K562 (cell line): ENCODE results near the gene HEXD. TPM values are rescaled to one million over a fixed set of nuclear protein-coding genes. Genes with fewer than 3 reads are reported as not detected.

Experiments used
- CBX3 ChIP-seq, 2 experiments: IDR thresholded peaks; 1 replicate in 1 of 2; 2 replicates in 1 of 2; pipeline ENCODE4 v1.6.1; 2012; ENCODE audit warnings: inconsistent platforms in 2 of 2, low read length in 2 of 2, borderline replicate concordance in 1 of 2, control low read depth in 1 of 2
- CHCHD3 ChIP-seq: fragments of 250-450 bp; sonication (Bioruptor Pico); IDR thresholded peaks from 2 replicates; pipeline ENCODE4 v2.1.2; 2022; ENCODE audit warnings: mild to moderate bottlenecking
- ETV1 ChIP-seq: fragments of 450-650 bp; conservative IDR thresholded peaks from 2 replicates; pipeline ENCODE4 v1.6.1; 2016; ENCODE audit warnings: missing genetic modification characterization, control low read depth, low read depth, missing compliant biosample characterization
- FOXK1 ChIP-seq: sonication (generic); formaldehyde crosslinking; IDR thresholded peaks from 2 replicates; pipeline ENCODE4 v1.8.0; 2022; ENCODE audit warnings: missing genetic modification reagents, mild to moderate bottlenecking, borderline replicate concordance
- FOXP1 ChIP-seq: sonication (generic); formaldehyde crosslinking; IDR thresholded peaks from 2 replicates; pipeline ENCODE4 v1.8.0; 2022; ENCODE audit warnings: mild to moderate bottlenecking, missing genetic modification reagents
- KDM4B ChIP-seq, 2 experiments: fragments of 450-650 bp in 1 of 2; sonication (generic) in 1 of 2; IDR thresholded peaks; 2 replicates each; pipeline ENCODE4 v1.6.1; 2016 to 2017; ENCODE audit warnings: borderline replicate concordance in 2 of 2, antibody characterized with exemption in 1 of 2, low read depth in 1 of 2, mild to moderate bottlenecking in 1 of 2
- NFXL1 ChIP-seq: fragments of 450-650 bp; formaldehyde crosslinking; IDR thresholded peaks from 2 replicates; pipeline ENCODE4 v1.4.0; 2021; ENCODE audit warnings: mild to moderate bottlenecking
- PTBP1 ChIP-seq: fragments of 200-400 bp; formaldehyde crosslinking; IDR thresholded peaks from 2 replicates; pipeline ENCODE4 v1.6.1; 2017; ENCODE audit warnings: low read depth, low read length
- RBM15 ChIP-seq: fragments of 200-400 bp; formaldehyde crosslinking; IDR thresholded peaks from 2 replicates; pipeline ENCODE4 v1.6.1; 2018; ENCODE audit warnings: mild to moderate bottlenecking, low read length, moderate library complexity; ENCODE audit not compliant: insufficient read depth
- SNIP1 ChIP-seq: fragments of 450-650 bp; IDR thresholded peaks from 2 replicates; pipeline ENCODE4 v1.7.1; 2017; ENCODE audit warnings: low read depth, mild to moderate bottlenecking
- YBX1 ChIP-seq: fragments of 450-650 bp; IDR thresholded peaks from 2 replicates; pipeline ENCODE4 v1.7.1; 2016; ENCODE audit warnings: mild to moderate bottlenecking
- ZBTB8A ChIP-seq: fragments of 450-650 bp; IDR thresholded peaks from 2 replicates; pipeline ENCODE4 v1.6.1; 2018; ENCODE audit warnings: mild to moderate bottlenecking, moderate library complexity; ENCODE audit not compliant: partially characterized antibody
- ZNF384 ChIP-seq: IDR thresholded peaks from 2 replicates; pipeline ENCODE4 v1.6.1; 2012; ENCODE audit warnings: low read depth, low read length, improper control_type of control experiment
- polyA plus RNA-seq, 8 experiments: library from polyadenylated mRNA; depleted of rRNA in 4 of 8; stranded (reverse) in 5 of 8; unstranded in 3 of 8; fragments of >200 nt; fragmentation: Nextera tagmentation in 2 of 8; fragmentation: Illumina TruSeq in 1 of 8; extraction: Ambion mirVana in 2 of 8; extraction: Trizol in 1 of 8; gene quantifications; 2 replicates each; pipeline versions ENCODE4 v1.2.1 to v1.2.3, GENCODE V29; 2011 to 2014; ENCODE audit warnings: inconsistent platforms in 1 of 8, missing spikeins in 1 of 8
- total RNA-seq, 7 experiments: library from RNA; depleted of rRNA in 6 of 7; stranded (reverse); fragments of >200 nt in 6 of 7; fragmentation: Illumina TruSeq in 2 of 7; extraction: Trizol in 2 of 7; gene quantifications; 2 replicates each; pipeline versions ENCODE4 v1.2.1 to v1.2.3, GENCODE V29; 2011 to 2021; ENCODE audit warnings: low replicate concordance in 1 of 7
- TF ChIP-seq, protein P1 (sequence below), 2 experiments: fragments of 450-650 bp in 1 of 2; sonication (generic) in 1 of 2; formaldehyde crosslinking in 1 of 2; IDR thresholded peaks; 2 replicates each; pipeline versions ENCODE4 v1.7.1 to v1.9.0; 2016 to 2022; ENCODE audit warnings: inconsistent platforms in 1 of 2, mild to moderate bottlenecking in 1 of 2, missing genetic modification reagents in 1 of 2
- TF ChIP-seq, protein P2 (sequence below): fragments of 450-650 bp; formaldehyde crosslinking; IDR thresholded peaks from 2 replicates; pipeline ENCODE4 v1.4.0; 2020; ENCODE audit warnings: mild to moderate bottlenecking, moderate library complexity
- TF ChIP-seq, protein P3 (sequence below), 2 experiments: IDR thresholded peaks; 2 replicates each; pipeline ENCODE4 v1.6.1; 2011; ENCODE audit warnings: borderline replicate concordance in 1 of 2, control low read depth in 1 of 2, low read depth in 1 of 2, low read length in 1 of 2, mild to moderate bottlenecking in 1 of 2, mixed read lengths in 1 of 2, moderate library complexity in 1 of 2; ENCODE audit not compliant: insufficient read depth in 1 of 2, insufficient read length in 1 of 2, poor library complexity in 1 of 2, severe bottlenecking in 1 of 2; ENCODE audit errors: extremely low read depth in 1 of 2

Gene HEXD
- total and polyA plus RNA-seq, 9 of the 15 experiments (the other 6 are each of a cell fraction or from before 2014, with no cell fraction given) = 1.0 to 25.3 (median 10.0) TPM

GRCh38 chr17:82458885-82459424, 40.8 kb downstream of the HEXD start (continued):
- TF ChIP-seq, protein P1, sequence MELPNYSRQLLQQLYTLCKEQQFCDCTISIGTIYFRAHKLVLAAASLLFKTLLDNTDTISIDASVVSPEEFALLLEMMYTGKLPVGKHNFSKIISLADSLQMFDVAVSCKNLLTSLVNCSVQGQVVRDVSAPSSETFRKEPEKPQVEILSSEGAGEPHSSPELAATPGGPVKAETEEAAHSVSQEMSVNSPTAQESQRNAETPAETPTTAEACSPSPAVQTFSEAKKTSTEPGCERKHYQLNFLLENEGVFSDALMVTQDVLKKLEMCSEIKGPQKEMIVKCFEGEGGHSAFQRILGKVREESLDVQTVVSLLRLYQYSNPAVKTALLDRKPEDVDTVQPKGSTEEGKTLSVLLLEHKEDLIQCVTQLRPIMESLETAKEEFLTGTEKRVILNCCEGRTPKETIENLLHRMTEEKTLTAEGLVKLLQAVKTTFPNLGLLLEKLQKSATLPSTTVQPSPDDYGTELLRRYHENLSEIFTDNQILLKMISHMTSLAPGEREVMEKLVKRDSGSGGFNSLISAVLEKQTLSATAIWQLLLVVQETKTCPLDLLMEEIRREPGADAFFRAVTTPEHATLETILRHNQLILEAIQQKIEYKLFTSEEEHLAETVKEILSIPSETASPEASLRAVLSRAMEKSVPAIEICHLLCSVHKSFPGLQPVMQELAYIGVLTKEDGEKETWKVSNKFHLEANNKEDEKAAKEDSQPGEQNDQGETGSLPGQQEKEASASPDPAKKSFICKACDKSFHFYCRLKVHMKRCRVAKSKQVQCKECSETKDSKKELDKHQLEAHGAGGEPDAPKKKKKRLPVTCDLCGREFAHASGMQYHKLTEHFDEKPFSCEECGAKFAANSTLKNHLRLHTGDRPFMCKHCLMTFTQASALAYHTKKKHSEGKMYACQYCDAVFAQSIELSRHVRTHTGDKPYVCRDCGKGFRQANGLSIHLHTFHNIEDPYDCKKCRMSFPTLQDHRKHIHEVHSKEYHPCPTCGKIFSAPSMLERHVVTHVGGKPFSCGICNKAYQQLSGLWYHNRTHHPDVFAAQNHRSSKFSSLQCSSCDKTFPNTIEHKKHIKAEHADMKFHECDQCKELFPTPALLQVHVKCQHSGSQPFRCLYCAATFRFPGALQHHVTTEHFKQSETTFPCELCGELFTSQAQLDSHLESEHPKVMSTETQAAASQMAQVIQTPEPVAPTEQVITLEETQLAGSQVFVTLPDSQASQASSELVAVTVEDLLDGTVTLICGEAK (IDR thresholded peaks at IDR 0.05) = no peak
- TF ChIP-seq, protein P1 (CRISPR knock-in tag; IDR thresholded peaks at IDR 0.05) = no peak
- TF ChIP-seq SNIP1 (no peak), ZNF384 (no peak), PTBP1 (no peak), CHCHD3 (CRISPR knock-in tag) (no peak), FOXP1 (no peak; the same call in none of the 2 replicates), NFXL1 (no peak), ZBTB8A (no peak), ETV1 (no peak; the same call in 1 of the 2 replicates), KDM4B (IDR thresholded peaks at IDR 0.05; ENCODE audit: borderline replicate concordance in 2 of 2, low read depth in 1 of 2) (no peak), FOXK1 (CRISPR knock-in tag) (no peak), RBM15 (no peak), CBX3 (IDR thresholded peaks at IDR 0.05; ENCODE audit: borderline replicate concordance in 1 of 2, low read length in 2 of 2) (no peak), YBX1 (no peak)
- TF ChIP-seq, protein P2, sequence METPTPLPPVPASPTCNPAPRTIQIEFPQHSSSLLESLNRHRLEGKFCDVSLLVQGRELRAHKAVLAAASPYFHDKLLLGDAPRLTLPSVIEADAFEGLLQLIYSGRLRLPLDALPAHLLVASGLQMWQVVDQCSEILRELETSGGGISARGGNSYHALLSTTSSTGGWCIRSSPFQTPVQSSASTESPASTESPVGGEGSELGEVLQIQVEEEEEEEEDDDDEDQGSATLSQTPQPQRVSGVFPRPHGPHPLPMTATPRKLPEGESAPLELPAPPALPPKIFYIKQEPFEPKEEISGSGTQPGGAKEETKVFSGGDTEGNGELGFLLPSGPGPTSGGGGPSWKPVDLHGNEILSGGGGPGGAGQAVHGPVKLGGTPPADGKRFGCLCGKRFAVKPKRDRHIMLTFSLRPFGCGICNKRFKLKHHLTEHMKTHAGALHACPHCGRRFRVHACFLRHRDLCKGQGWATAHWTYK (CRISPR knock-in tag) = no peak
- TF ChIP-seq, protein P3, sequence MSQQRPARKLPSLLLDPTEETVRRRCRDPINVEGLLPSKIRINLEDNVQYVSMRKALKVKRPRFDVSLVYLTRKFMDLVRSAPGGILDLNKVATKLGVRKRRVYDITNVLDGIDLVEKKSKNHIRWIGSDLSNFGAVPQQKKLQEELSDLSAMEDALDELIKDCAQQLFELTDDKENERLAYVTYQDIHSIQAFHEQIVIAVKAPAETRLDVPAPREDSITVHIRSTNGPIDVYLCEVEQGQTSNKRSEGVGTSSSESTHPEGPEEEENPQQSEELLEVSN (IDR thresholded peaks at IDR 0.05; ENCODE audit: borderline replicate concordance in 1 of 2, extremely low read depth in 1 of 2, insufficient read depth in 1 of 2, insufficient read length in 1 of 2, low read depth in 1 of 2, low read length in 1 of 2, poor library complexity in 1 of 2, severe bottlenecking in 1 of 2) = peak in 1 of 2 experiments; percentile 18
